Mesothelial cell of epicardium (in vitro differentiated cells): ENCODE measurements around the gene KCNT1. TPM values are rescaled to one million over a fixed set of nuclear protein-coding genes. Genes with fewer than 3 reads are reported as not detected.

ENCODE experiments used
- DNase-seq, 2 experiments: peaks; one replicate each; pipeline ENCODE4 v3.0.0; 2021; ENCODE audit warnings: low spot score in 2 of 2; ENCODE audit not compliant: unreplicated experiment in 2 of 2
- H3K27ac Mint-ChIP-seq: 2 replicates; pipeline ENCODE4 v1.8.0; 2021; ENCODE audit warnings: mixed read lengths
- H3K27me3 Mint-ChIP-seq: 2 replicates; pipeline ENCODE4 v1.8.0; 2021; ENCODE audit warnings: low read depth, mixed read lengths
- H3K36me3 Mint-ChIP-seq: 2 replicates; pipeline ENCODE4 v1.8.0; 2021; ENCODE audit warnings: mixed read lengths
- H3K4me1 Mint-ChIP-seq: 2 replicates; pipeline ENCODE4 v1.8.0; 2021; ENCODE audit warnings: mixed read lengths
- H3K4me3 Mint-ChIP-seq: 2 replicates; pipeline ENCODE4 v1.8.0; 2021; ENCODE audit warnings: mild to moderate bottlenecking, moderate library complexity, mixed read lengths
- H3K9me3 Mint-ChIP-seq: 2 replicates; pipeline ENCODE4 v1.8.0; 2021; ENCODE audit warnings: mixed read lengths
- total RNA-seq: library from RNA; stranded (reverse); gene quantifications from 3 replicates; pipeline ENCODE4 v1.2.1, GENCODE V29; 2021
- TF ChIP-seq, protein P1 (sequence below): fragments of 200-600 bp; sonication (generic); IDR thresholded peaks from one replicate; pipeline ENCODE4 v1.5.0; 2021; ENCODE audit warnings: antibody characterized with exemption; ENCODE audit not compliant: unreplicated experiment

The KCNT1 gene
- total RNA-seq, 1 donor from 2014 or later, result not detected

DNA sequence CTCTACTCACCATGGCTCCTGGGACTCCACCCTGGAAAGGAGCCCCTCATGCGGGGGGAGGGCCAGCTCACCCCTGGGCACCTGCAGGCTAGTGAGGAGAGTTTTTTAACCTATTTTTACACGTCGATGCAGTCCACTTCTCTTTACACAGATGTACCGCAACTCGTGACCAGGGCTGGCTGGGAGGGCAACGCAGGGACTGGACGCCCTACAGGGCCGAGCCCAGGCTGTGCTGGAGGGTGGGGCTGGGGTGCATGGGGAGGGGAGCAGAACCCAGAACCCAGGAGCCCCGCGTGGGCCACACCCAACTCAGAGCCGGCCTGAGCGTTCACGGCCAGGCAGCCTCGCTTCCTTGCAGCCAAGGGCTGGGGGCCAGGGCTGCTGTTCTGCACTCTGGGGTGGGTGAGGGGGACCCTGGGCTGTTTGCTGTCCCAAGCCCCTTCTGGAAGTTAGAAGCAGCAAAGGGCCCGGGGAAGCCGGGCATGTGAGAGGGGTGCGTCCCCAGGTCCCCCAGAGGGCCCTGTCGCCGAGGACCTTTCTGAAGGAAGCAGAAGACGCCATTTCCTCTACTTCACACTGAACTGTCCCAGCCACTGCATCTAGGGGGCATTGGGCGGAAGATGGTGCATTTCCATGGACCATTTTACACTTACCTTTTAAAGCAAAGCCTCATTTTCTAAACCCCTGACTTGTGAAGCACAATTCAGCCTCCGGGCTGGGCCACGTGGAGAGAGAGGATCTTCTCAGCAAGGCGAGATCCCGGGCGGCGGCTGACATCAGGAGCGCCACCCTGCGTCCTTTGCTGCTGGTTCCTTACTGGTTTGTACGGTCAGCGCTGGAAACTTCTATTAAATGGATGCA, 90.5 kb downstream of the KCNT1 start:
- Mint-ChIP-seq H3K4me1 (no peaks in the 10 kb centered on the region), H3K27ac (no peak overlapping the region), H3K9me3 (no peaks in the 10 kb centered on the region), H3K36me3 (no peaks in the 10 kb centered on the region), H3K27me3 (peaks cover 8% of the 10 kb centered on the region), H3K4me3 (no peak overlapping the region)
- TF ChIP-seq, protein P1, sequence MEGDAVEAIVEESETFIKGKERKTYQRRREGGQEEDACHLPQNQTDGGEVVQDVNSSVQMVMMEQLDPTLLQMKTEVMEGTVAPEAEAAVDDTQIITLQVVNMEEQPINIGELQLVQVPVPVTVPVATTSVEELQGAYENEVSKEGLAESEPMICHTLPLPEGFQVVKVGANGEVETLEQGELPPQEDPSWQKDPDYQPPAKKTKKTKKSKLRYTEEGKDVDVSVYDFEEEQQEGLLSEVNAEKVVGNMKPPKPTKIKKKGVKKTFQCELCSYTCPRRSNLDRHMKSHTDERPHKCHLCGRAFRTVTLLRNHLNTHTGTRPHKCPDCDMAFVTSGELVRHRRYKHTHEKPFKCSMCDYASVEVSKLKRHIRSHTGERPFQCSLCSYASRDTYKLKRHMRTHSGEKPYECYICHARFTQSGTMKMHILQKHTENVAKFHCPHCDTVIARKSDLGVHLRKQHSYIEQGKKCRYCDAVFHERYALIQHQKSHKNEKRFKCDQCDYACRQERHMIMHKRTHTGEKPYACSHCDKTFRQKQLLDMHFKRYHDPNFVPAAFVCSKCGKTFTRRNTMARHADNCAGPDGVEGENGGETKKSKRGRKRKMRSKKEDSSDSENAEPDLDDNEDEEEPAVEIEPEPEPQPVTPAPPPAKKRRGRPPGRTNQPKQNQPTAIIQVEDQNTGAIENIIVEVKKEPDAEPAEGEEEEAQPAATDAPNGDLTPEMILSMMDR, result no peak
- DNase-seq, result no peak

DNA sequence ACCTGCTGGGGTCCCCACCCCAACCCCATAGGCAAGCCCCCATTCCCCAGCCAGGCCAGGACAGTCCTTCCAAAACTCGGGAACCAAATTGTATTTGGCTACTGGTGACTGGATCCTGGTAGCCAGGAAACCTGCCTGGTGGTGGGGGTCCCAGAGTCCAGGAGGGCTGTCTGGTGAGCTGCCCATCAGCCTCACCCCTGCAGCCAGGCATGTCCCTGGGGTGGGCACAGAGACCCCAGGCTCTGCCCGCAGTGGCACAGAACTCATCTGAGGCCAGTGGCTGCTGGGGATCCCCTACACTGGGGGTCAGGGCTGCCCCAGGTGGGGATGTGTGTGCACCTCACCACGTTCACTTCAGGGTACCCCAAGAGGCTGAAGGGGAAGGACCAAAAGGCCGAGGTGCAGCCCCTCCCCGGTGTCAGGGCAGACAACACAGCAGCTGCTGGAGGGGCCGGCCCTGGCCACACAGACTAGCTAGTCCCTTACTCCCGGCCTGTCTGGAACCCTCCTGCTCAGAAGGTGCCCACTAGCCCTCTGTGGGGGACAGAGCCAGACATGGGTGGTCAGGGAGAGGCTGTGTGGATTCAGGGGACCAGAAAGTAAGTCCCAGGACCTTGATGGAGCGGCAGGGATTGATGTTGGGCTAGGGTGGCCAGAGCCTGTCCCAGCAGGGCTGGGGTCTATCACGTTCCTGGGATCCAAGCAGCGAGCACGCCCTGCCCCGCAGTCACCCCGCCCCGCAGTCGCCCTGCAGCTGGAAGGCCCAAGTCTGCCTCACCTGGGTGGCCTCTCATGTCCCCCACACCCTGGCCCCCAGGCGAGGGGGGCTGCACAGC, 91.5 kb downstream of the KCNT1 start:
- Mint-ChIP-seq H3K4me3 (no peak overlapping the region), H3K27ac (no peak overlapping the region), H3K27me3 (peaks cover 12% of the 10 kb centered on the region), H3K9me3 (no peaks in the 10 kb centered on the region), H3K4me1 (no peaks in the 10 kb centered on the region), H3K36me3 (no peaks in the 10 kb centered on the region)
- TF ChIP-seq, protein P1, result no peak
- no peak for DNase-seq

DNA sequence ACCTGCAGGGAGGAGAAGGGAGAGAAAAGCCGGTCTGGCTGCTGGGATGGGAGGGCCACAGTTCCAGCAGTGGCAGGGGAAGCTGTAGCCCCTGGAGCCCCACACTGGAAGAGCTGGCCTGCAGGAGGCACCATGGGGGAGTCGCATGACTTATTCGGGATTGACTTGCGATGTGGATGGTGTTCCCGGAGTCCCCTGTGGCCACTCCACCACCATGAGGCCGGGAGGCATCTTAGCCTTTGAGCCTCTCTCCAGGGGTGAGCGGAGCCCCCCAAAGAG, 92.0 kb downstream of the KCNT1 start:
- no peaks in the 10 kb centered on the region for H3K4me1 Mint-ChIP-seq
- no peak overlapping the region for H3K27ac Mint-ChIP-seq
- no peaks in the 10 kb centered on the region for H3K9me3 Mint-ChIP-seq
- H3K36me3 Mint-ChIP-seq, result no peaks in the 10 kb centered on the region
- peaks cover 12% of the 10 kb centered on the region for H3K27me3 Mint-ChIP-seq
- TF ChIP-seq, protein P1, result no peak
- no peak overlapping the region for H3K4me3 Mint-ChIP-seq
- DNase-seq, result no peak

DNA sequence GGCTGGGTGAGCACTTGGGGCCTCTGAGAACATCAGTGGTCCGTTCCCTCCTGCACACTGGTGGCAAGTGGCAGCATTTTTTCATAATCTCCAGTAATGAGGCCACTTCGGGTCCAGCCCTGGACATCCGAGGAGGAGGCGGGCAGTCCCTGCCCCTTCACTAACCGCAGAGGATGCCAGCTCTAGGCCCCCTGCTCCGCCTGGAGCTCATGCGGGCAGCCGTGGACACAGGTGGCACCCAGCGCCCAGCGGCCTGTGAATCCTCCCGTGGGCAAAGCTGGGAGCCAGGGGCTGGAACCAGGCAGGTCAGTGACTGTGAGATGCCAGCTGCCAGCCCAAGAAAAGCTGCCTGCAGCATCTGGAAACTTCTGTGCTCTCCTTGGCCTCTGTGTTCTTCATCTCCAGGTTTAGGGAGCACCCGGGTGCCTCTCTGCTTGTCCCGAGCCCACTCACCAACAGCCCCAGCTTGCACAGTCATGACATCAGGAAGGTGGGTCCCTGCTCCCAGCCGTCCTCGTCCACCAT, 92.4 kb downstream of the KCNT1 start:
- Mint-ChIP-seq H3K27ac (no peak overlapping the region), H3K27me3 (peaks cover 12% of the 10 kb centered on the region)

DNA sequence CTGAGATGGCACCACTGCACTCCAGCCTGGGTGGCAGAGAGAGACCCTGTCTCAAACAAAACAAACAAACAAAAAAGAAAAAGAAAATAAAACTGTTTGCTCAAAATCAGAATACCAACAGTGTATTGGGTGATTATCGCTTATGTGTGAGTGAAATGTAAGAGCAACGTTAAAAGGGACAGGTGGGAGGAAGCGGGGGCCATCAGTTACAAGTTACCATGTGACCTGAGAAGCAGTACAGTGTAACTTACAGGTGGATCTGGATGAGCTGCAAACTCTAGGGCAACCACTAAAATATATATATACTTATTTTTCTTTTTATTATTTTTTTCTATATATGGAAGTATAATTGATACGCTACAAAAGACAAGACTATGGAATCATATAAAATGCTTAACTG, 93.4 kb downstream of the KCNT1 start:
- TF ChIP-seq, protein P1, result no peak
- Mint-ChIP-seq H3K9me3 (no peaks in the 10 kb centered on the region), H3K27me3 (peaks cover 12% of the 10 kb centered on the region), H3K27ac (no peak overlapping the region), H3K4me3 (no peak overlapping the region), H3K4me1 (no peaks in the 10 kb centered on the region), H3K36me3 (no peaks in the 10 kb centered on the region)
- no peak for DNase-seq

More for the DNA sequence above, 92.4 kb downstream of the KCNT1 start:
- TF ChIP-seq, protein P1, result no peak
- Mint-ChIP-seq H3K9me3 (no peaks in the 10 kb centered on the region), H3K4me3 (no peak overlapping the region), H3K4me1 (no peaks in the 10 kb centered on the region), H3K36me3 (no peaks in the 10 kb centered on the region)
- DNase-seq, result no peak
